GM10847 (cell line): ENCODE data around the gene TMEM169.

ENCODE experiments used
- POLR2A ChIP-seq: IDR thresholded peaks from 2 replicates; pipeline ENCODE4 v1.6.1; 2011; ENCODE audit not compliant: insufficient read length; ENCODE audit errors: extremely low read depth

Gene TMEM169

GRCh38 chr2:216059233-216059834 is 22.4 kb upstream of the TMEM169 start:
- TF ChIP-seq POLR2A, result no peak

- no peak for TF ChIP-seq POLR2A
These were observed 17.6 kb upstream of the TMEM169 start for GRCh38 chr2:216064014-216064630.

GRCh38 chr2:216064665-216065064 is 17.1 kb upstream of the TMEM169 start:
- TF ChIP-seq POLR2A, result no peak

GRCh38 chr2:216066230-216066629 is 15.5 kb upstream of the TMEM169 start:
- no peak for TF ChIP-seq POLR2A

GRCh38 chr2:216069028-216069427 is 12.7 kb upstream of the TMEM169 start:
- TF ChIP-seq POLR2A, result no peak

- TF ChIP-seq POLR2A, result no peak
These were observed 11.5 kb upstream of the TMEM169 start for GRCh38 chr2:216070195-216070594.

GRCh38 chr2:216071111-216071851 is 10.4 kb upstream of the TMEM169 start:
- TF ChIP-seq POLR2A, result no peak

GRCh38 chr2:216072473-216072872 is 9.2 kb upstream of the TMEM169 start:
- TF ChIP-seq POLR2A, result no peak

- no peak for TF ChIP-seq POLR2A
These were observed 7.9 kb upstream of the TMEM169 start for GRCh38 chr2:216073773-216074172.

- TF ChIP-seq POLR2A, result no peak
These were observed 7.3 kb upstream of the TMEM169 start for GRCh38 chr2:216074380-216074779.

GRCh38 chr2:216074794-216075193 is 6.9 kb upstream of the TMEM169 start:
- TF ChIP-seq POLR2A, result no peak

GRCh38 chr2:216075510-216076485 is 5.9 kb upstream of the TMEM169 start:
- no peak for TF ChIP-seq POLR2A

GRCh38 chr2:216078776-216079175 is 2.9 kb upstream of the TMEM169 start:
- no peak for TF ChIP-seq POLR2A

GRCh38 chr2:216081012-216081411 is 707 bp upstream of the TMEM169 start:
- no peak for TF ChIP-seq POLR2A

GRCh38 chr2:216082117-216082711 is 495 bp downstream of the TMEM169 start:
- TF ChIP-seq POLR2A, result no peak
